GM23338 (cell line): ENCODE data around the gene SERPINE2. TPM values are rescaled to one million over a fixed set of nuclear protein-coding genes. Genes with fewer than 3 reads are reported as not detected.

Experiments used
- ATAC-seq: fragments of 200-7000 bp; cut with Tn5 transposase; 3 replicates; pipeline ENCODE4 v1.9.1; 2020
- DNase-seq: peaks from one replicate; pipeline ENCODE4 v3.0.0-alpha.2; 2015; ENCODE audit warnings: low spot score
- H2AFZ ChIP-seq: fragments of 200-600 bp; sonication (generic); 2 replicates; pipeline ENCODE4 v1.8.0; 2016; ENCODE audit warnings: antibody characterized with exemption, mild to moderate bottlenecking, moderate library complexity
- H3F3A ChIP-seq: fragments of 200-600 bp; sonication (generic); replicated peaks from 2 replicates; pipeline ENCODE4 v1.8.0; 2017; ENCODE audit warnings: antibody characterized with exemption, mixed run types, low read depth
- H3K27ac ChIP-seq: fragments of 200-600 bp; sonication (generic); 2 replicates; pipeline ENCODE4 v1.6.1; 2016; ENCODE audit warnings: low read depth
- H3K27me3 ChIP-seq: fragments of 200-600 bp; sonication (generic); 2 replicates; pipeline ENCODE4 v1.8.0; 2016; ENCODE audit warnings: mild to moderate bottlenecking, mixed run types, moderate library complexity; ENCODE audit not compliant: insufficient read depth
- H3K36me3 ChIP-seq: fragments of 200-600 bp; sonication (generic); 2 replicates; pipeline ENCODE4 v1.8.0; 2016; ENCODE audit warnings: mild to moderate bottlenecking; ENCODE audit not compliant: insufficient read depth
- H3K4me1 ChIP-seq: fragments of 200-600 bp; sonication (generic); 2 replicates; pipeline ENCODE4 v1.8.0; 2016; ENCODE audit warnings: mild to moderate bottlenecking, moderate library complexity; ENCODE audit not compliant: insufficient read depth
- H3K4me2 ChIP-seq: fragments of 200-600 bp; sonication (generic); 2 replicates; pipeline ENCODE4 v1.7.1; 2017; ENCODE audit warnings: mixed run types
- H3K4me3 ChIP-seq: fragments of 200-600 bp; sonication (generic); 2 replicates; pipeline ENCODE4 v1.6.1; 2016; ENCODE audit warnings: mixed run types
- H3K79me2 ChIP-seq: fragments of 200-600 bp; sonication (generic); replicated peaks from 2 replicates; pipeline ENCODE4 v1.8.0; 2017; ENCODE audit warnings: mild to moderate bottlenecking; ENCODE audit not compliant: insufficient read depth
- H3K9me2 ChIP-seq: fragments of 200-600 bp; sonication (generic); 2 replicates; pipeline ENCODE4 v1.8.0; 2017; ENCODE audit not compliant: insufficient read depth
- H4K20me1 ChIP-seq: fragments of 200-600 bp; sonication (generic); replicated peaks from 2 replicates; pipeline ENCODE4 v1.8.0; 2017; ENCODE audit warnings: mild to moderate bottlenecking; ENCODE audit not compliant: insufficient read depth
- H3K27ac Mint-ChIP-seq: 2 replicates; pipeline ENCODE4 v1.8.0; 2020; ENCODE audit warnings: inconsistent platforms, mild to moderate bottlenecking, moderate library complexity, mixed read lengths
- H3K27me3 Mint-ChIP-seq: 3 replicates; pipeline ENCODE4 v1.8.0; 2022; ENCODE audit warnings: low read depth, mild to moderate bottlenecking, moderate library complexity, mixed read lengths, inconsistent platforms; ENCODE audit not compliant: insufficient read depth, poor library complexity
- H3K36me3 Mint-ChIP-seq: 3 replicates; pipeline ENCODE4 v1.8.0; 2021; ENCODE audit warnings: low read depth, mild to moderate bottlenecking, inconsistent platforms, moderate library complexity, mixed read lengths
- H3K4me1 Mint-ChIP-seq: 3 replicates; pipeline ENCODE4 v1.8.0; 2020; ENCODE audit warnings: mild to moderate bottlenecking, inconsistent platforms, mixed read lengths
- H3K4me3 Mint-ChIP-seq: 3 replicates; pipeline ENCODE4 v1.8.0; 2021; ENCODE audit warnings: moderate library complexity, mild to moderate bottlenecking, inconsistent platforms, mixed read lengths
- H3K9me3 Mint-ChIP-seq: 3 replicates; pipeline ENCODE4 v1.8.0; 2020; ENCODE audit warnings: moderate library complexity, mild to moderate bottlenecking, inconsistent platforms, mixed read lengths
- CREB1 ChIP-seq: fragments of 250-450 bp; sonication (Bioruptor Pico); IDR thresholded peaks from 2 replicates; pipeline ENCODE4 v1.5.0; 2020; ENCODE audit warnings: low read depth, mild to moderate bottlenecking, moderate library complexity
- CTCF ChIP-seq, 2 experiments: fragments of 200-600 bp in 1 of 2; sonication (generic) in 1 of 2; conservative IDR thresholded peaks; 2 replicates each; pipeline versions ENCODE4 v1.5.1 to v1.6.1; 2016 to 2017; ENCODE audit warnings: antibody characterized with exemption in 2 of 2, low read depth in 2 of 2, mild to moderate bottlenecking in 2 of 2, moderate library complexity in 1 of 2
- EZH2 ChIP-seq: fragments of 200-600 bp; sonication (generic); IDR thresholded peaks from one replicate; pipeline ENCODE4 v1.8.0; 2017; ENCODE audit warnings: antibody characterized with exemption, mild to moderate bottlenecking, low read depth; ENCODE audit not compliant: unreplicated experiment
- EZH2phosphoT487 ChIP-seq: fragments of 200-600 bp; sonication (generic); IDR thresholded peaks from one replicate; pipeline ENCODE4 v1.8.1; 2018; ENCODE audit warnings: antibody characterized with exemption; ENCODE audit not compliant: unreplicated experiment
- JUNB ChIP-seq: IDR thresholded peaks from one replicate; pipeline ENCODE4 v1.6.1; 2016; ENCODE audit warnings: antibody characterized with exemption; ENCODE audit not compliant: unreplicated experiment
- NANOG ChIP-seq: IDR thresholded peaks from 2 replicates; pipeline ENCODE4 v1.6.1; 2016; ENCODE audit warnings: antibody characterized with exemption, borderline replicate concordance
- POLR2AphosphoS5 ChIP-seq: IDR thresholded peaks from 2 replicates; pipeline ENCODE4 v1.6.1; 2016; ENCODE audit warnings: antibody characterized with exemption, low read depth
- REST ChIP-seq: IDR thresholded peaks from one replicate; pipeline ENCODE4 v1.6.1; 2018; ENCODE audit warnings: antibody characterized with exemption; ENCODE audit not compliant: unreplicated experiment
- STAT1 ChIP-seq: IDR thresholded peaks from one replicate; pipeline ENCODE4 v1.6.1; 2016; ENCODE audit warnings: antibody characterized with exemption; ENCODE audit not compliant: unreplicated experiment
- ZNF114 ChIP-seq: fragments of 250-450 bp; sonication (Bioruptor Pico); IDR thresholded peaks from 2 replicates; pipeline ENCODE4 v1.5.0; 2020; ENCODE audit warnings: mild to moderate bottlenecking, moderate library complexity
- ZNF331 ChIP-seq: fragments of 250-450 bp; sonication (Bioruptor Pico); IDR thresholded peaks from 2 replicates; pipeline ENCODE4 v1.5.0; 2020; ENCODE audit warnings: low read depth, mild to moderate bottlenecking, moderate library complexity
- ZNF462 ChIP-seq: fragments of 250-450 bp; sonication (Bioruptor Pico); IDR thresholded peaks from 2 replicates; pipeline ENCODE4 v1.5.0; 2020; ENCODE audit warnings: mild to moderate bottlenecking, moderate library complexity
- polyA plus RNA-seq: library from polyadenylated mRNA; unstranded; fragments of >200 nt; fragmentation: Nextera tagmentation; extraction: Ambion mirVana; gene quantifications from 2 replicates; pipeline ENCODE4 v1.2.1, GENCODE V29; 2016
- total RNA-seq: library from RNA; depleted of rRNA; stranded (reverse); fragments of >200 nt; shearing (Covaris generic); gene quantifications from 2 replicates; pipeline ENCODE4 v1.2.3, GENCODE V29; 2014
- TF ChIP-seq, protein P1 (sequence below): IDR thresholded peaks from 2 replicates; pipeline ENCODE4 v1.6.1; 2016; ENCODE audit warnings: antibody characterized with exemption

SERPINE2 gene
- total and polyA plus RNA-seq, 2 experiments from 2014 or later, result 38.6 to 44.2 TPM

GRCh38 chr2:223945755-223946154, 93.3 kb downstream of the SERPINE2 start:
- Histone ChIP-seq H3K9me2 (no peaks in the 10 kb centered on the region), H3K27ac (no peak overlapping the region), H3K4me3 (peak overlapping the region; percentile 95), H3K4me1 (peaks cover 54% of the 10 kb centered on the region), H3F3A (no peaks in the 10 kb centered on the region), H2AFZ (0 out of 2 replicates have a peak overlapping the region, but pooled peaks have one; percentile 0), H3K79me2 (peaks cover 47% of the 10 kb centered on the region), H3K4me2 (peak overlapping the region; percentile 98), H4K20me1 (peaks cover 10% of the 10 kb centered on the region; the same call in 1 of the 2 replicates), H3K27me3 (no peaks in the 10 kb centered on the region), H3K36me3 (no peaks in the 10 kb centered on the region)
- Mint-ChIP-seq H3K36me3 (peaks cover 12% of the 10 kb centered on the region), H3K4me3 (peak overlapping the region; percentile 35; the same call in 2 of the 3 replicates), H3K9me3 (peaks cover 3% of the 10 kb centered on the region; the same call in 1 of the 3 replicates), H3K4me1 (peaks cover 46% of the 10 kb centered on the region), H3K27ac (no peak overlapping the region), H3K27me3 (peaks cover 9% of the 10 kb centered on the region)
- ATAC-seq, result no peak
- no peak for TF ChIP-seq EZH2
- TF ChIP-seq REST, result no peak
- no peak for TF ChIP-seq POLR2AphosphoS5
- TF ChIP-seq NANOG, result no peak
- TF ChIP-seq EZH2phosphoT487, result no peak
- TF ChIP-seq JUNB, result no peak
- no peak for TF ChIP-seq CTCF (conservative IDR thresholded peaks at IDR 0.05; ENCODE audit: low read depth in 2 of 2)
- no peak for TF ChIP-seq ZNF114
- TF ChIP-seq ZNF331 (CRISPR knock-in tag), result no peak
- no peak for TF ChIP-seq CREB1
- TF ChIP-seq STAT1, result no peak
- no peak for TF ChIP-seq ZNF462 (CRISPR knock-in tag)
- TF ChIP-seq, protein P1, sequence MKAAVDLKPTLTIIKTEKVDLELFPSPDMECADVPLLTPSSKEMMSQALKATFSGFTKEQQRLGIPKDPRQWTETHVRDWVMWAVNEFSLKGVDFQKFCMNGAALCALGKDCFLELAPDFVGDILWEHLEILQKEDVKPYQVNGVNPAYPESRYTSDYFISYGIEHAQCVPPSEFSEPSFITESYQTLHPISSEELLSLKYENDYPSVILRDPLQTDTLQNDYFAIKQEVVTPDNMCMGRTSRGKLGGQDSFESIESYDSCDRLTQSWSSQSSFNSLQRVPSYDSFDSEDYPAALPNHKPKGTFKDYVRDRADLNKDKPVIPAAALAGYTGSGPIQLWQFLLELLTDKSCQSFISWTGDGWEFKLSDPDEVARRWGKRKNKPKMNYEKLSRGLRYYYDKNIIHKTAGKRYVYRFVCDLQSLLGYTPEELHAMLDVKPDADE, result no peak
- DNase-seq, result no peak
